HG02885 (cell line): ENCODE results near the gene ZNF679.
"Not testable (repeated sequence)": the region's sequence is repeated elsewhere in the genome, so short reads cannot be mapped to it uniquely, and the experiment has no call there.

Experiments used
- ATAC-seq: cut with Tn5 transposase; IDR thresholded peaks from one replicate; pipeline ENCODE4 v1.9.1; 2021; ENCODE audit warnings: mild to moderate bottlenecking; ENCODE audit not compliant: unreplicated experiment, poor library complexity

Gene ZNF679

GRCh38 chr7:64307254-64308015 is 79.2 kb downstream of the ZNF679 start:
- peak; percentile 98 for ATAC-seq

GRCh38 chr7:64308016-64308270 is 79.7 kb downstream of the ZNF679 start:
- ATAC-seq, result no peak

GRCh38 chr7:64310426-64310825 is 82.2 kb downstream of the ZNF679 start:
- no peak for ATAC-seq

GRCh38 chr7:64312826-64313225 is 84.6 kb downstream of the ZNF679 start:
- ATAC-seq, result no peak

- ATAC-seq, result peak; percentile 100
Observed at GRCh38 chr7:64313740-64314491, 85.6 kb downstream of the ZNF679 start, which contains the start of gene ZNF736. TSS of gene ZNF736 (plus strand) at chr7:64313961. CDS start at chr7:64314151, 190 bp downstream.

GRCh38 chr7:64314566-64314965 is 86.3 kb downstream of the ZNF679 start:
- ATAC-seq, result no peak

- not testable (repeated sequence) for ATAC-seq
Observed at GRCh38 chr7:64316031-64316742, 87.9 kb downstream of the ZNF679 start.
